Measurements from ENCODE around the gene MYO1D.

Gene MYO1D

DNA sequence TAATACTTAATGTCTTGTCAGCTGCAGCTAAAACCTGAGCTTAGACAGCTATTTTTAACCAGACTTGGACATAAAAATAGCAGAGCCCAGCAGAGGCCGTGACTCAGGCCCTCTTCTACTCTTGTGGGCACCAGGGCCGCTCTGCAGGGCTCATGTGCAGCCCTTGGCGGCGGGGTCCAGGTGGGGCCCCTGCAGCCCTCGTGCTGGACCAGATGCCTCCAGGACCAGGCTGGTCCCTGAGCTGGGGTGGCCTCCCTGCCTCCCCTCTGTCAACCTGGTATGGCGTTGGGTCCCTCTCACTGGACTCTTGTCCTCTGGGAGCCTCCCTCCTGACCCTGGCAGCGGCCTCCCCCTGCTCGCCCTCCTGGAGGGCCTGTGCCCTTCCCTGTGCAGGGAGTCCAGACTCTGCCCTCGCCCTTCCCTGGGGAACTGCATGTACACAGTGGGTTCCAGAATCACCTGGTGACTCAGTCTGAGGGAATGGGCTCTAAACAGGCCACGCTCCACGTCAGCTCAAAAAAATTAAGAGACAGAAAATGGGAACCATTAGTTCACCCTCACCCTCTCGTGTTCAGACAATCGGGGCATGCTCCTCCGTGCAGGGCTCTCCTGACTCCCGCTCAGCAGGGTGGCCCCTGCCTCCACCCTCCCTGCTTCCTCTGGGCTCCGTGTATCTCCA is 380.4 kb downstream of the MYO1D start:
- DNase-seq = no peak

DNA sequence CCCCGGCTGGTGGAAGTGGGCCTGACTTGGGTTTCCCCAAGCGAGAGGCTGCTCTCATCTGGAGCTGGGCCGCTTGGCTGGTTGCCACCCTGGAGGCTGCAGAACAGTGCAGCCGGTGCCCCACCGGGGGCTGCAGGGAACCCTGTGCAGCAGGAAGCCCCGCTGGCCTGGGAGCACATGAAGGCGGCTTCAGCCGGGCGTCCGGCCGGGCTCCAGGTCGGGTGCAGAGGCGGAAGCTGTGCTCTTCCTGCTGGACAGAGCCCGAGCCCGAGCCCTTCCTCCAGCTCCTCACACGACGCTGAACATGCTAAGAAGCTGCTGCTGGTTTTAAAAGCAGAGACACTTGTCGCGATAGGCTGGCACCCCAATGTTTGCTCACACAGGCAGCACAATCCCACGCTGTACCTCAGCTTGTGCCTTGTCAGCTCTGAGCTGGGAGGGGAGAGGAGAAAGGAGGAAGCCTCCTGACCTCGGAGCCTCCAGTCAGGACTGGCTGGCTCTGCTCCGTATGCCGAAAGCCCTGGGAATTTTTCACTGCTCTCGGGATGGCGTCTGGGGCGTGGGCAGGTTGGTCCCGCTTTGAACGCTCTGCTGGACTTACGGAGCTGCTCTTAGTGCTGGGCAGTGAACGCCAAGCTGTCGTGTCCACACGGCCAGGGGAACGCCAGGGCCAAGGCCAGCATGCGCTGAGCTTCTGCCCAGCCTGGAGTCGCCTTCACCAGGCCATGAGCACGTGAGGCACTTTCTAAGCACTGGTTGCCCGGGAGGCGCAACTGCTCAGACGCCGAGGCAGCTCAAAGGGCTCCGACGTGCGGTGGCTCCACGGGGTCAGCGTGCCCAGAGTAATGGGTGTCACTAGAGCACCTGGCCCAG is 381.3 kb downstream of the MYO1D start:
- no peak for DNase-seq

DNA sequence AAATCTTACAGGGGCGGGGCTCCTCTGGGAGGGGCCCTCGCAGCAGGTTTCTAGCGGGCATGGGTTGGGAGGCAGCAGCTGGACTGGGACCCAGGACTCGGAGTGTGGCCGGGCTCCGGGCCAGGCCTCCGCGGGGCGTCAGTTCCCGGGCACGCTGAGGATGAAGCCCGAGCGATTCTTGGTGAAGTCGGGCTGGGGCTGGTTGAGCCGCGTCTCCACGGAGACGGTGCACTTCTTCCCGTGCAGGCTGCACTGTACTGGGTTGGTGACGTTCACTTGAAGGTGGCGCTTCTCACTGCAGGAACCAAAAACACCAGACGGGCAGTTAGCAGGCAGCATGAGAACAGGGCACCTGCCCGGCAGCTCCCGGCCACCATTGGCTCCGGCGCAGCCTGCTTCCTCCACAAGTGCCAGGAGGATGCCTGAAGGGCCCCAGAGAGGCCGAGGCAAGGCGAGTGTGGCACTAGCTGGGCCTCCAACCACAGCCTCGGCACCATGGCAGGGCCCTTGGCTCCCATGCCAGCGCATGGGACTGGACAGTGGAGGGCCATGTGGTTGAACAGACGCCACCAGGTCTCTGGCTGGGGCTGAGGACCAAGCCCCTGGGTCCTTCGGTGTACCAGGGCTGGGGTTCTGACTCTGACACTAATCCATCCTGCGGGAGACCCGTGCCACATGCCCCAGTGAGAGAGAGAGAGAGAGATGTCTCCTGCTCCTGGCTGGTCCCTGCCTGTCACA is 382.1 kb downstream of the MYO1D start:
- DNase-seq = no peak

DNA sequence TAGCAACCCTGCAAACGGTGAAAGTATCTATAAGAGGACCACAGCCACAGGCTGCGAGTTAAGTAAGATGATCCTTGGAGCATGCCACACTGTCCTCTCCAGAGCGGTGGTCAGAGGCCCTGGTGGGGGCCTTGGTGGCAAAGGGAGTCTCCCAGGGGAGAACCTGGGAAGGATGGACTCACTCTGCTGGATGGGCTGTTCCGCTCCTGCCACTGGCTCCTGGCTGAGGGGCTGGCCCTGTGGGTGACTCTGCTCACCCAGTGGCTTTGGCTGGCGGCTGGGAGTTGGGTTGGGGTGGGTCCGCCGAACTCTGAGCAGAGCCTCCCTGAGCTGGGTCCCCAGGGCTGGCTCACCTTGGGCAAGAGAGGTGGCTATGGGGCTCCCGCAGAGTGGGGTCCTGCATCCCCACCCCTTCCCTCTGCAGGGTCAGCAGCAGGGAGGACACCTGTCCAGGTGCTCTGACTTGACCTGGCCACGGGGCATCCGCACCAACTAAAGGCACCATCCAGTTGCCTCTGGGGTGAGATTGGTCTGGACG is 382.9 kb downstream of the MYO1D start:
- DNase-seq = no peak

DNA sequence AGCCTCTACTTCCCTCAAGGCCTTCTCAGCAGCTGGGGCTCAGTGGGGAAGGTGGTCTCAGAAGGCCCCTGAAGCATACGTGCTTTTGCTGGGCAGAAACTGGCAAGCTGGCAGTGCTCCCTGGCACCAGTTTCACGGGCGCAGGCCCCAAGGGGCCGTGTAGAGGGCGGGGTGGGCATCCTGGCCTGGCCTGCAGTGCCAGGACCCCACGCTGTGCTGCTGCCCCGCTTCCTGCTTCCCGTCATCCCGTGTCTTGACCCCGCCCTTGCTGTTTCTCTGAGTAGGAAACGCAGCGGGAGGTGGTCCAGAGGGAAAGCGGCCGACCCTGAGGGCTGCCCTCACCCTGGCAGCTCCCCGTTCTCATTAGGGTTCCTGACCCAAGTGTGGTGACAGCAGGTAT is 383.4 kb downstream of the MYO1D start:
- no peak for DNase-seq

DNA sequence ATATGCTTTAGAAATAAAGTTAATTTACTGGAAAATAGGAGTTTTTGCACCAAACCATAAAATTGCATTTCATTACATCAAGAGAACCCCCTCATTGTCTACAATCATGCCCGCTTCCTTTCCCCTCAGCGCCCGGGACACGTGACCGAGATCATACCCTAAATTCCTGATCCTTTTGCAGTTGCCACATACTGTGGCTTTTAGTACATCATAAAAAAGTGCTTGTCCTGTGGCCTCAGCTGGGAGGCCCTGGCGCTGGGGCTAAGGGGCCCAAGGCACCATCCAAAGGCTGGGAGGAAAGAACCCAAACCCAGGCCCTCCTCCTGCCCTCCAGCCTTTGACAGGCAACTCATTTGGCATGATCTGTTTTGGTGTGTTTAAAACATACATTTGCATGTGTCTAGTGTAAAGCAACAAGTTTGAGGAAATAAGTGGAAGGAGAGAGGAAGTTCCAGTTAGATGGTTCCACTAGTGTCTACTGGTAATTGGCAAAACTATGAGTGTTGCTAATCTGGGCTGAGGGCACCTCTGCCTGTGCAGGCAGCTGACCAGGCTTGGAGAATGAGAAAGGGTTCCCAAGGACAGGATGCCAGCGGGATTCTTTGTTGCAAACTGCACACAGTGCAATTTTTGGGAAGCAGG is 384.2 kb downstream of the MYO1D start:
- DNase-seq = no peak

DNA sequence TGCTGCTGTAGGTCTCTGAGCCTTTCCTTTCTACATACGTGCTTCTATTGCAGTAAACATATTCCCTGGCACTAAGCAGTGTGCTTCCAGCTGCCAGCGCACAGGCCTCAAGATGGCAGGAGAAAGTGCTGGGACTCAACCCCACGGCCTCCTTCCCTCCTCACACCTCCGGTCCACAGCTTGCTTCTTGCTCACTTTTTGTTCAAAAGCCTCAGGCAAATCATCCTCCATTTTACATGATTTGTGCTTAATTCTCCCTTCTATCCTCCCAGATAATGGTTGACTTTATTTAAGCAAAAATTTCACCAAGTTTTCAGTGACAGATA is 384.7 kb downstream of the MYO1D start:
- no peak for DNase-seq

DNA sequence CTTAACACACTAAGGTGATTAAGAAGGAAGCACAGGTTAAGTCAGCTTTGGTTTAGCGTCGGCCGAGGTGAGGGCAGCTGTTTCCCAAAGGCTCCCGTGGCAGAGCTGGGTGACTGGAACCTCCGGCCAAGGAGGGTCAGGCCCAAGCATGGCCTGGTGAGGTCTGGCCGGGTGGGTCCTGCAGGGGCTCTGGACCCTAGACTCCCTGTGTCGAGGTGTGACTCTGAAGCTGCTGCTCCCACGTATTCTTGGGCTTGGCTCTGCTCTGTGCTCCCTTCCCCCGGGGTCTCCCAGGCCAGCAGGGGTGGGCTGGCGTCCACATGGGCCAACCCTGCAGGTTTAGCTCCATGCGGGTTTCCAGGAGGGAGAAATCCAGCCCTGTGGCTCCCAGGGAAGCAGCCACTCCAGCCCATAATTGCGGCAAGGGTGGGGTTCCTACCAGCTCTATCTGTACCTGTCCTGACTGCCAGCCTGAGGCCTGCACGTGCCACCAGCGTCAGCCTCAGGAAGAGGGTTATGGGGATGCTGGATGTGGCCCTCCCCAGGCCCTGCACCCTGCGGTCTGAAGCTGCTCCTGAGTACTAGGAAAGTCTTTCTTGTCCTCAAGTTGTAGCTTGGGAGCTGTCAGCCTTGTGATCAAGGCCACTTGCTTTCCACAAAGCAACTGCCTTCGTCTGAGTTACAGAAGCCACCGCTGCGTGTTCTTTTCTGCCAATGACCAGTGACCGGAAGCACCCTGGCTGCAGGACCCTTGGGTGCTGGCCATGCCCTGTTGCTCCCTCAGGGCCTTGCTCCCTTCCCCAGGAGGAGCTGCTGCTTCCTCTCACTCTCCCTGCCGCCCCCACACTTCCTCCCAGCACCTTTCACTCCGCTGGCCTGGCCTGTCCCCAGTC is 385.3 kb downstream of the MYO1D start:
- DNase-seq = no peak

DNA sequence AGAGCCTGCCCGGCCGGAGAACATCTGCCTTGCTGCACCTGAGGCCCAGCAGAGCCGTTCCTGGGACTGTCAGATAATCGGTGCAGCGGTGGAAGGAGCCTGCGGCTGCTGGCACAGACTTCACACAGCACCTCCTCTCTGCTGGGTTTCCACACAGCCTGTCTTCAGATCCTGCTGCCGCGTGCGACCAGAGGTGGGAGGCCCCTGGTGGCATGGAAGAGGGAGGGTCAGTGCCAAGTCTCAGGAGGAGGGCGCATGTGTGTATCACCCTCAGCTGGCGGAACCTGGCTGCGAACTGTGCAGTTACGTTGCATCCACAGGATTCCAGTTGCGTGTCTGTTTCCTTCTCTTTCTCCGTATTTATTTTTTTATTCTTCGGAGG is 386.8 kb downstream of the MYO1D start:
- no peak for DNase-seq

DNA sequence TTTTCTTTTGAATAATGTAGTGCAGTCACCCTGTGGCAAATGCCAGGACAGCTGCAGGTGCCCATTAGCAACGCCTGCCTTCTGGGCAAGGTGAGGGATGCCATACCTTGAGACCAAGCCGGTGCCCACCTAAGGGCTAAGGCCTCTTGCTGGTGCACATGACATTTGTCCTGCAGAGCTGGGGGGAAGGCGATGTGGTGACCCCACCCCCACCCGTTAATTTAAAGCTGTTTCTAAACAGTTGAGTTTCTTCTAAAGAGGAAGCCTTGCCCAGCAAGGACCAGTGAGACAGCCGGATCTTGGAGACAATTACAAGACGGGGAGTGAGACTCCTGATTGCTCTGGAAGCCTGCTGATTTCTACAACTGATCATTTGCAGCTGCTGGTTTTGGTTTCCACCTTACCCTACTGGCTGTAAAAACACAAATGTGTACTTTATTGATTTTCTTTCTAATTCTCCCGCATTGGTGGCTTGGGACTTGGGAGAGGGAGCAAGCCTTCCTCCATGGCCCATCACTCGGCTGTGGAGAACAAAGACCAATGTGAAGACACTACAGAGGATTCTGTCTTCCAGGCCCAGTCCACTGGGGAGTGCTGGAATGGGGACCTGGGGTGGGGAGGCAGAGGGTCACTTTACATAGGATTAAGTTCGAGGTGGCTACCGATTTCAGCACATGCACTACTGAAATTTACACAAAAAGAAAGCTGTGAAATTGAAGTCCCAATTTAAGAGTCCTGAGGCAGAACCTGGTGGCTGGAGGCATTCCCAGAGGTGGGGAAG is 387.4 kb downstream of the MYO1D start:
- DNase-seq = no peak

DNA sequence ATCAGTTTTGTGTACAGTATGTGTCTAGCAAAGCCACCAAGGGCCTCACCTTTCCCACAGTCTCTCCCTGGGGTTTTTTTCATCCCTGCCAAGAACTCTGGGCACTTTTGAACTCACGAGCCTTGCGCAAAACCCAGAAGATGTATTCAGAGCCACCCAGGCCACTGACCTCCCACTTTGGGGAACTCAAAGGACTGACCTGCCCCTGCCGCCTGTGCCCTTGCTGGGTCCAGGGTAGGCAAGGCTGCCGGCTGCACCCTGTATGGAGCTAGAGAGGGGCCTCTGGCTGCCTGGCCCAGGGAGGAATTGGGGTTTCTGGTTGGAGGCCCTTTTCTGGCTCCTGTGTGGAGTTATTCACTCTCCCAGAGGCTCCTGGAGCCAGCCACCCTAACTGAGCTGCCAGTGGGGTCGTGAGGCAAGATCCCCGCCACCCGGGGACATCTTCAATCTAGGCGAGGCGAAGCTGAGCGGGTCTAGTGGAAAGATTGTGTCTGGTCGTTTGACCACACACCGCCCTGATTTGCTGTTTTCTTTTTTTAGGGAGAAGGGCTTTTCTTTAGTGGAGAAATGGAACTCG is 388.2 kb downstream of the MYO1D start:
- DNase-seq = no peak

DNA sequence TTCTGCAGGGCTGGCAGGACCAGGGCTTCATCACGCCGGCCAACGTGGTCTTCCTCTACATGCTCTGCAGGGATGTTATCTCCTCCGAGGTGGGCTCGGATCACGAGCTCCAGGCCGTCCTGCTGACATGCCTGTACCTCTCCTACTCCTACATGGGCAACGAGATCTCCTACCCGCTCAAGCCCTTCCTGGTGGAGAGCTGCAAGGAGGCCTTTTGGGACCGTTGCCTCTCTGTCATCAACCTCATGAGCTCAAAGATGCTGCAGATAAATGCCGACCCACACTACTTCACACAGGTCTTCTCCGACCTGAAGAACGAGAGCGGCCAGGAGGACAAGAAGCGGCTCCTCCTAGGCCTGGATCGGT is 388.8 kb downstream of the MYO1D start:
- no peak for DNase-seq

DNA sequence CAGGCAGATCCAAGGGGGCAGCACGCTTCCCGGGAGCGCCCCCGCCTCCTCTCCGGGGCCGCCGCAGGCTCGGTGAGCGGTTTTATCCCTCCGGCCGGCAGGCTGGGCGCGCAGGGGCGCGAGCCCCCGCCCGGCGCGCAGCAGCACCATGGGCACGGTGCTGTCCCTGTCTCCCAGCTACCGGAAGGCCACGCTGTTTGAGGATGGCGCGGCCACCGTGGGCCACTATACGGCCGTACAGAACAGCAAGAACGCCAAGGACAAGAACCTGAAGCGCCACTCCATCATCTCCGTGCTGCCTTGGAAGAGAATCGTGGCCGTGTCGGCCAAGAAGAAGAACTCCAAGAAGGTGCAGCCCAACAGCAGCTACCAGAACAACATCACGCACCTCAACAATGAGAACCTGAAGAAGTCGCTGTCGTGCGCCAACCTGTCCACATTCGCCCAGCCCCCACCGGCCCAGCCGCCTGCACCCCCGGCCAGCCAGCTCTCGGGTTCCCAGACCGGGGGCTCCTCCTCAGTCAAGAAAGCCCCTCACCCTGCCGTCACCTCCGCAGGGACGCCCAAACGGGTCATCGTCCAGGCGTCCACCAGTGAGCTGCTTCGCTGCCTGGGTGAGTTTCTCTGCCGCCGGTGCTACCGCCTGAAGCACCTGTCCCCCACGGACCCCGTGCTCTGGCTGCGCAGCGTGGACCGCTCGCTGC is 389.3 kb downstream of the MYO1D start:
- peak in 1 of 2 donors; percentile 24 for DNase-seq

DNA sequence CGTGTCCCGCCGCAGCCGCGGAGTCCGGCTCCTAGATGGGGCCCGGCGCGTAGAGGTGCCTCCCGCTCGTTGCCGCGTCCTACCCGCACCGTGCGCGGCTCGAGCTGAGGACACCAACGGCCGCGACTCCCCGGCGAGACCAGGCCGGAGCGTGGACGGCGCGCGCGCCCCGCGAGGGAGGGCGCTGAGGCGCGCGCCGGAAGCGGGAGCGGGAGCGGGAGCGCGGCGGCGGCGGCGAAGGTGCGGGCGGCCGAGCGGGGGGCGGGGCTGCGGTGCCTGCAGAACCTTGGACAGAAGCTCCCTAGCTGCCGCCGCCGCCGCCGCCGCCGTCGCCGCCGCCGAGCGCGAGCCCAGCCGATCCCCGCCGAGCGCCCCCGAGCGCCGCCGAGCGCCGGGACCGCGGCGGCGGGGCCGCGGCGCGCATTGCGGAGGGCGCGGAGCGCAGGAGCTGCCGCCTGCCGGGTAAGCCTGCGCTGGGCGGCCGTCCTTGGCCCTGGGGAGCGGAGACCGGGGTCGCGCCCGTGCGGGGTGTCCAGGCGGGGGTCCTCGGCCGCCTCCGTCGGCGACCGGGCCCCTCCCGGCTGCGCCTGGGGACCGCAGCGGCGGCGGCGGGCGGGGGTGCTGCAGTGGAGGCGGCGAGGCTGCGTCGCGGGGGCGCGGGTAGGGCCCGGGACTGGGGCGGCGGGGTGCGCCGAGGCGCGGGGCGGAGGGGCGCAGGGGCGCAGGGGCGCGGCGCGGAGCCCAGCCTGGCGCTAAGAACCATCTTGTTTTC is 390.0 kb downstream of the MYO1D start, which contains the start of gene CDK5R1:
TSS of gene CDK5R1 (plus strand) at position 293 of the 772 bp plus-strand sequence. CDS start 628 bp downstream, outside the sequence.
- peak; percentile 53 to 71 for DNase-seq

DNA sequence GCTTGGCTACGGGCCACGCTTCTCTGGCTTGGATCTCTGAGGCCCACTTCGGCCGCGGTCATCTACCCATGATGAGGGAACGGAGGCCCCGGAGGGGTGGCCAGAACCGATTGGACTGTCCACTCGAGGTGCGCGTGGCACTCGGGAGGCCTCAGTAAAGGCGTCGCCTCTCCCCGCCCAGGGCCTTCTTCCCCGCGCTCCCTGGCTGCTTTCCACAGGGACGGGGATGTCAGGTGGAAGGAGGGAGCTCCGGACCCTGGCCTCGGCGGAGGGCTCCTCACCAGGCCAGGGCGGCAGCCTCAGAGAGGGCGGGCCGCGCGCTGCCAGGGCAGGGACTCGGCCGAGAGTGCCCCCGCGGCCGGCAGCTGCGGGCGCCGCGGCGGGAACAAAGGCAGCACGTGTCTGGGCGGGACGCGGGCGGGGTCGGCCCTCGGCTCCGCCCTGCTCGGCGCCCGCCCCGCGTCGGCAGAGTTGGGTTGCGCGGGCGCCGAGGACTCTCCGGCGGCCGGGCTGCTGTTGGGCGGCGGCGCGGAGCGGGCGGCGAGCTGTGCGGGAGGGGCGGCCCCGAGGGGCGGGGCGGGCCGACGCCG is 390.7 kb downstream of the MYO1D start:
- DNase-seq = peak; percentile 56 to 64

DNA sequence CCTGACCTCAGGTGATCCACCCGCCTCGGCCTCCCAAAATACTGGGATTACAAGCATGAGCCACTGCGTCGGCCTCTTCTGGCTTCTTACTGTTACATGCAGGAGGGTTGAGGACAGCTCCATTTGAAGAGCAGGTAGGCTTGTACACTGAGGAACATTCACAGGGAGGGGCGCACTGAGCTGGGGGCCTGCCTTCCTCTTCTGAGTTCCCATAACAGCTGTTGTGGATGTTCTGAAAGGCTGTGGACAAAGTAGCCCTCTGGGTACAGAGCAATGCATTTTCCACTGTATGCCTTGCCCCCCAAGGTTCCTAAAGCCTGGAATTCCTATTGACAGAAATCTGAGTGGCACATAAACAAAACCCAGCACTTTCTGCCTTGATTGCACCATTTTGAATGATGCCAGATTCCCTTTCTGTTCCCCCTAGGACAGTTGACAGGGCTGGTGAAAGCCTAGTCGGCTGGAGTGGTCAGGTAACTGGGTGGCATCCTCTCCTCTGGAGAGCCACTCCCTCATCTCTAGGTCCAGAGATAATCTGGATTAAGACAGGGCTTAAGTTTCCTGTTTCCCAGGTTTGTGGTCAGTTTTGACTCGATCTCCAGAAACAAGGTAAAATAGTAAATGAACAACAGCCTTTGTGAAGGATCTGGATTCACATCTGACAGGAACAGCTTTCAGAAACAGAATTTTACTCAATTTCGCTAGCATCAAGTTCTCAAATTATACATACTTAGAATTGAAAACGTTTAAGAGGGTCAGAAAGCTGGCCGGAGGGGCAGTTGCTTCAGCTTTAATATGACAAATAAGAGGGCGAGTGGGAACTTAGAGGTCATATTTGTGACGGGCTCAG is 391.4 kb downstream of the MYO1D start:
- no peak for DNase-seq

DNA sequence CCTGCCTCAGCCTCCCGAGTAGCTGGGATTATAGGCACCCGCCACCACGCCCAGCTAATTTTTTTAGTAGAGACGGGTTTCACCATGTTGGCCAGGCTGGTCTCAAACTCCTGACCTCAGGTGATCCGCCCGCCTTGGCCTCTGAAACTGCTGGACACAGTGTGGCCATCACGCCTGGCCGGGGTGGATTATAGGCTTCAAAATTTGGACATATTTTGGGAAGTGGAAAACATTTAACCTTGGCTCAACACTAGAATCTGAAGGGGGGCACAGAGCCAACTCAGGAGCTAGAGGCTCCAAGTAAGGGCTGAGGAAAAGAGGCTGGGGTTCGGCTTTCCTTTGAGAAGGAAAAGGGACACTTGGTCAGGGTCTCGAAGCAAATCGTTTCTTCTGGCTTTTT is 392.3 kb downstream of the MYO1D start:
- no peak for DNase-seq

DNA sequence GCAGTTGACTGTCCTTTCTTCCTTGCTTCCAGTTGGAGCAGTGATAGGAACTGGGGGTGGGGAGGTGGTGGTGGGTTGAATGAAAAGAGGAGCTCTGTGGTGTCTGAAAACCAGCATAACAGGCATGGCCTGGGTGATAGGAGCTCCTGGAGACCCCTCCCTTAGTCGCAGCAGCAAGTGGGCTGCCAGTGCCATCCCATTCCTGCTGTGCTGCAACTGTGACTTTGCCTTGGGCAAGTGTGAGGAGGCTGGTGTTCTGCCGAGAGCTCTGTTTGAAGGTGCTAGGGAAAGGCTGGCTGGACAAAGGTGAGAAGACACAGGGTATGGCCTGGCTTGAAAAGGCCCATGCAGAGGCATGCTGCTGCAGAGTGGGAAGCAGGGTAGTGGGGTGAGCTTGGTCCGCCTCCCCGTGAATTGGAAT is 392.9 kb downstream of the MYO1D start:
- DNase-seq = no peak
